GM18870 (cell line): ENCODE data around the gene SPON1.

ENCODE experiments used
- ATAC-seq: cut with Tn5 transposase; IDR thresholded peaks from one replicate; pipeline ENCODE4 v1.9.1; 2021; ENCODE audit warnings: moderate library complexity; ENCODE audit not compliant: unreplicated experiment

SPON1 gene

DNA sequence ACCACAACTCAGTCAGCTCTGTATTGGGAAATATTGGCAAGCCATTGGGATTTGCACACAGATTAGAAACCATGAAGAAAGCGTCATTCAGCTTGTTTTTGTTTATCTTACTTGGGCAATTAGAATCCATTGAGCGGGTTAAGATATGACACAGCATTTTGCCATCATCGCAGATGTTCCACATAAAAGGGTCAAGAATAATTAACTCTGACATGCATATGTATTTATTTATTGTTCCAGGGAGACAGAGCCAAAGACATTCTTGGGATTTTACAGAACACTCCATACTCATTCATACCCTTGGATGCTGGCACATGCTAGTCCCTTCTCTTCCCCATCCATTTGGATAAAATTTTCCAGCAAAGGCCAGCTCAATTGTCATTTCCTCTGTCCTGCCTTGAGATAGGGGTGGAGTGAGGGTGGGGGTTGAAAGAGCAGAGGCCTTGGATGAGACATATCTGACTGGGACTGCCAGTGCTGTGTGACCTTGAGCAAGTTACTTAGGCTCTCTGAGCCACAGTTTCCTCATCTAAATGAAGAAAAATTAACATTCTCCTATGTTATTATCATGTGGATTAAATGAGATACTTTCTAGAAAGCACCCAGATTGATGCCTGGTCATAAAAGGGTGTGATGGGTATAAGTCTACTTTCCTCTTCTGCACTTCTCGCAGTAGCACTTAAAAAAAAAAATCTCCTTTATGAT, 216.7 kb downstream of the SPON1 start:
- ATAC-seq, result no peak

DNA sequence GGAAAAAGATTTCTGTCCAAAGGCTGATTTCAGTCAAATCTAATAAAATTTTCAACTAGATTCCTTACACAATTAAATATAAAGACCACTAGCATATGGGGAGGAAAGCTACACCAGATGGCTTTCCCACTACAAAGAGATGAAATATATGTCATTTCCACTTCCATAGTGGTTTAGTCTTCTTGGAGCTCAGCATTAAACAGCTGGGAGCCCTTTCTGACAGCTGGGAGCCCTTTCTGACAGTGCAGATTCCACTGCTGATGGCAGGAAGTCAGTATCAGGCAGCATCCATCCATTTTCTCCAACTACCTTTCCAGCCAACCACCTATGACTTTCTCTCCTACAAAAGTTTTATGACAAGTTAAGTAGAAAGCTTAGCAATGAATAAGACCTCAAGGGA, 218.6 kb downstream of the SPON1 start:
- ATAC-seq, result no peak

DNA sequence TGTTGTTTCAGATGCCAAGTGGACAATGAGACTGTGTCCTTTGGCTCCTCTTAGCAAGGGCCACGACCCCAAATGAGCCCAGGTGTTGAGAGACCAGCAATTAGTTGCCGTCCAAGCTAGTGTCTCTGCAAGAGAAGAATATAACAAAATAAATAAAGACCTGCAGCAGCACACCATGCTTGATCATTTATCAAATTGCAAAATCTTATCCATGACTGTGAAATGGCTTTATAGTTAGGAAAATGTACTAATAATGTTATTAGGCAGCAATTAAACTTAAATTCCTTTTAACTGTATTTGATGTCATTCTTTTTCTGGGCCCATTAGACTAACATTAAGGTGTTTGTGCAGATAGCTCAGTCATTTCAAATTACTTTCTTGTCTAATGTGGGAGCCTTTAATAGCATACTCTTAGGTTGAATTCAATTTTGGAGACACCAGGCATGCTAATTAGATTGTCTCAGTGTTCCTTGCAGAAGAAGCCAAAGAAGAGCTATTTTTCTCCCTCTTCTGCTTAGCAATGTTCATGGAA, 220.4 kb downstream of the SPON1 start:
- no peak for ATAC-seq

DNA sequence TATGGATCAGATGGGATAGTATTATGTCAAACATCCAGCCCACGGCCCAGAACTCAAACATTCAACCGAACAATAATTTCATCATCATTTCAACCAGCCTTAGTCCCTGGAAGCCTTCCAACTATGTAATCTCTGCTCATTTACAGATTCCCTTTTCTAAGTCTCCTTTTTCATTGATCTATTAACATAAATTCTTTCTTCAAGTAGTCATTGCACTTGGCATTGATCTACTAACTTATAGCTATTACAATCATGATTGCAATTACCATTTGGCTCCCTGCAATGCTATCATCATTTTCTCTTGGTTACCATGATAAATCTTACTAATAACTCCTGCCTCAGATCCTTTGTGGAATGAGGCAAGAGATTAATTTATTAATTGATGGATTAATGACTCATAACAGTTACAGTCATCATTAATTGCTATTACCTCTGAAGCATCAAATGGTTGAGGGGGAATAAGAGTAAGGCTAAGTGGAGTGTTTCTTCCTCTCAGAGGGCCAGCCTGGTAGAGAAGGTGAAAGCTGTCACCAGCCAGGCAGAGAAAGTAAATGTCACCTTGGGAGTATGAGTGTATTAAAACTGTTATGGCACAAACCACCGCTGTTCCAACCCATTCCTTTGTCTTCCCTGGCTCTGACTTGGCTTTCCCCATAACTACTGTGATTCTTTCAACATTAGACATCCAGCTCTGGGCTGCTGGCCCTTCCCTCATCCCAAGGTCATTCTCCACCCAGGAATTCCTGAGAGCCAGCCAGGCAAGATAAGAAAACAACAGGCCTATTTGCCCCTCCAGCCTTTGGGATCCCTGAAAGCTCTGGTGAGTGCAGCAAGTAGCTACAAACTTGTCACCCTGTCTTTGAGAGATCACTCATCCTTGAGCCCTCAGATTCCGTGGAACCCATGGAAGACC, 221.8 kb downstream of the SPON1 start:
- no peak for ATAC-seq

DNA sequence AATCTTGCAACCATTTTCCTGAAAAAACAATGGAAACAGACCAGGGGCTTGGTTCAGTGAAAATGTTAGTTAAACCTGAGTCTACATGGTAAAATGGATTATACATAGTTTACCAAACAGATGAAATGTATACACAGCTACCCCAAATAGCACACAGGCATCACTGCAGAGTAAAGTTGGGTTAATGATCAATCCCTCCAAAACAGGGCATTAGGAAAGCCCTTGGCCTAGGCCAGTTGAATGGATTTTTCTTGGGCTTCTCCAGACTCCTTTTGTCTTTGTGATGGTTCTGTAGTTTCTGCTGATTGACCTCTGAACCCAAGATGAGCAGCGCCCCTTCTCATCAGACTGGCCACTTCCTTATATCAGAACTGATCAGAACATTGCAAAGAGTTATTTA, 222.9 kb downstream of the SPON1 start:
- ATAC-seq, result no peak

DNA sequence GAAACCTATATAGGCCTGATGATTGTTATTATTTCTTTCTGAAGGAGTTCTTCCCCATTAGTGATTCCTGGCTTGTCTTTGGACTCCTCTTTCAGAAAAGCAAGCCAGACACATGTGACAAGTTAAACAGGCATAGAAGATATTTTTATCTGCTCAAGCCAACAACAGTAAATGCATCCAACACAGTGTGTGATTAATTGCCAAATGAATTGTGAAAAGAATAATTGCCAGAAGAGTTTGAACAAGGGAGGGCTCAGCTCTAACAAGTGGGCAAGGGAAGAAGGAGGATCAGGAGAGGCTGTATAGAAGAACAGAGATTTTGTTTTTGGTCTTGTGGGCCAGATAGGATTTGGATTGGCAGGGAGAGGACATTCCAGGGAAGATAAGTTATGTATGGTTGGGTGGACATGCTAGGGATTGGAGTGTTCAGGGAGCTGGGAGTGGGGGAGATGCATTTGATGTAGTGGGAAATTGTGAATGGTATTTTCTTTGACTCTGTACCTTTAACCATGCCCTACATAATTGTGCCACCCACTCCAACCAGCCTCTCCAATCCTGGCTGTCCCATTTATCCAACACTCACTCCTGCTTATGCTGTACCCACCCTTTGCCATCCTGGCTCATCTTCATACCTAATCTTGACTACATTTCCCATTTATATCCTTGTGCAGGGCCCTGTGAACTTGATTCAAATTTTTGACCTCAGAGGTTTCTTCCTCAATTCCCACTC, 223.7 kb downstream of the SPON1 start:
- no peak for ATAC-seq

DNA sequence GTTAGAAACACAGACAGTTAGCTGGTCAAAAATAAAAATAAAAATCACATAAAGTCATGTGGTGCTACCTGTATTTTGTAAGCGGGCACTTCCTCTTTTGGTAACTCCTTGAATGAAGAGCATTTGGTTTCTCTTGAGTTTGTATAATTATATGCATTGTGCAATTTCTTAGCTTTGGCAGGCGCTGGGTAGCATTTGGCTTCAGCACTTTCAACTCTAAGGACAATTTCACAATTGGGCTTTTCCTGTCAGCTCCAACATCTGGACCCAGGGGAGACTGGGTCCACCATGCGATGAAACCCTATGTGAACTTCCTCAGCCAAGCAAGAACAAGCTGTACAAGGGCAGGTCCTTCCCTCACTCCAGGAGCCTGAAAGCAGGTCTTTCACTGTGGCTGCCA, 227.4 kb downstream of the SPON1 start:
- no peak for ATAC-seq

DNA sequence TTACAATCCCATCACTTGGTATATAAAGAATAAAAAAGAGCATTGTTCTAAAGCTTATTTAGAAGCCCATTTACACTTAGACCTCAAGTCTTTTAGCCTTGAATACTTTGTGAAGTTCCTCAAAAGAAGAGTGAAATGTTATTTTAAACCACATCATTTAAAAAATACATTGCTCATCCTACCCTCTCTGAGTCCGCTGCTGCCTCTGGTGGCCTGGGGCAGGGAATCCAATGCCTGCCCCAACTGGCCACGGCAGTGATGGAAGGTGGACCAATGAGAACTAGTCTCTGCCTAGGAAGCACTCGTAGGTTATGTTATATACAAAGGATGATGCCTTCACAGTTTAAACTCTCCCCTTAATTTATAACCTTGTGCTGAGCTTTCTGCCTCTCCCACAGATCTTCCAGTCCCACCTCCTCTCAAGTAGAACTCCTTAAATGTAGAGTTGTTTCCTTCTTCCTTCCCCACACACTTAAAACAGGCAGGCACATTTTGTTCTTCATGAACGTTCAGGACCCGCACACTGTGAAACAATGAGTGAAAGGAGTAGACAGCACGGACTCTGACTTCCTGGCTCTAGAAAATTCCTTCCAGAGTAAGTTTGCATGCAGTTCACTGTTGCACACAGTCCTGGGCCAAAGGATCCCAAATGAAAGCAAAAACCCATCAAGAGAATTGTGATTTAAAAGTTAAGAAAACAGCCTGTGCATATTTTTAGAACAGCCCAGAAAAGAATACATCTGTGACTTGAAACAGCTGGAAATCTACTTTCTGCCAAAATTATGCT, 228.7 kb downstream of the SPON1 start:
- no peak for ATAC-seq

DNA sequence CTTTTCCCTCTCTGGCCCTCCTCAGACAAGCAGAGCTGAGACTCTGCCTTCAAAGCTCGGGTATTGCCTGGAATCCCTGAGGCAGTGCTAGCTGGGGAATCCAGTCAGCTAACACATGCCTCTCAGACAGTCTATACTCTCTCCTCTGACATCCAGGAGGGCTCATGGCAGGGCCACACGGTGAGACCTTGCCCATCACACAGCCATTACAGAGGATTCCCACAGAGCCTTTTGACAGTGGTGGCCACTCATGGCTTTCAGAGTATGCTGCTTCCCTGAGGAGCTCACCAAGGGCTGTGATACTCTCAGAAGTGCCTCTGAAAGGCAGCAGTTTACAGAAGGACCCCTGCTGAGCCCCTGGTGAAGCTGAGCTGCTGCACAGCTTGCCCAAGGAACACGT, 231.1 kb downstream of the SPON1 start:
- no peak for ATAC-seq

DNA sequence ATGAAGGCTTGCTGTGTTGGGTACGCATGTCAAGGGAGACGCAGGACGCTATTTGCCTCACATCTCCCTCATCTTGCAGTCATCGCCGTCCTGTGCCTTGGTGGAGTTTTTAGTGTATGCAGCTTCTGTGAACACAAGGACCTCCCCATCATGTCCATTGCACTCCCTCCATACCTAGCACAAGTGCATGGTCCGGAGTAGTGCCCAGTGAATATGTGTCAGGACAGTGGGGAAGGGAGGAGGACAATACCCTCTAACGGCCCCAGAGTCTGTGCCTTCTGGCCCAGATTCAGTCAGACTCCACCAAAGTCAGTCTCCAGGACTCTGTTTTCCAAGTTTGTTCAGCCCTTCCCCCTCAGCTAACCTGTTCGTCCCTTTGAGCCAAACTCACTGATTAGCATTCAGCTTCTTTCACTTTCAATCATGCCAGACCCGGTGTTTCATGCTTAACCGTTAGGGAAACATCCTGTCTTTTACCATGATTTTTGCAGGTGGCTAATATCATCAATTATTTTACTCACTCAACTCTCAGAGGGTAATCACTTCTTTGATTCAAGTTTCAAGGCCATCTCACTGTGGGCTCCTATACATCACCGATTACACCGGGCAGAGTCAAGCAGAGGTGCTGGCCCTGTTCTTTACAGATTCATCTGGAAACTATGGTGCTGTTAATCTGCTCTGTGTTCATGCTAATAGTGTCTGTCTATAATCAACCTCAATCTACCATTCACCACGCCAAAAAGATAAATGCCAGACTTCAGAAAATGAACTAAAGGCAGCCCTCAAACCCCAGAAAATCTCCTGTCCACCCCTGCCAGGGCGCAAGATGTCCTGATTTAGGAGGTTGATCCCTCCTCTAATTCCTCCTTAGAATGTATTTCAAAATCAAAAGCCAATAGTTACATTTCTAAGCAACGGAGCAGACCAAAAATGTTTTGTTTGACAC, 240.0 kb downstream of the SPON1 start:
- no peak for ATAC-seq

DNA sequence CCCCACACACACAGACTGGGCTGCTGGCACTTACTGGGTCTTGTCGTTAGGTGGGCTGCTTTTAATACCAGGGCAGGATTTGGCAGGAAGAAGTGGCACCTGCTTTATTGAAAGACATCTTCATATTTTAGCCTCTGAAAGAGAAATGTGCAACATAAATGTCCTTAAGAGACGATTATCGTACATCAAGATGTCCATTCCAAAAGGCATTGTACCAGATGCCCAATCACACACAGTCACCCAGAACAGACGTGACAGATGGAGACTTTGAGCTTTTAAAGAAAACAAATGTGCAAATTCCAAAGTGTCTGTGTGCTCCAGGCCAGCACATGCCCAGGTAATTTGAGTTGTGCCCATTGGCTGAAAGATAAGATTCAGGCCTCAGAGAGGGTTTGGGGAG, 240.8 kb downstream of the SPON1 start:
- ATAC-seq, result no peak

DNA sequence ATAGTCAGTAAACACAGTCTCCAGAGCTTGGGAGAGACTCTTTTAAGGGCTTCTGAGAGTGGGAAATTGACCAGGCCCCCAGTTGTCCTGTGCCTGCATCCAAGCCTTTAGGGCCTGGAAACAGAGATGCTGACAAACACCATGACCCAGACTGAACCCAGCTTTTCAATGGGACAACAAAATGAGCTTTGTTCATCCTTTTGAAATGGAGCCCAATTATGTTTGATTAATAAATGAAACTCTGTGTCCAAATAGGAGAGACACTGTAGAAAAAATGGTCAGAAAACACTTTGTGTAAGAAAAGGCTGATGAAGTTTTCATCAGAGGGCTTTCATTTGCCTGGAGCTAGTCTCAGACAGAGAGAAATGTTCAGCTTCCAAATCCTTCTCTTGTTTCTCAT, 250.5 kb downstream of the SPON1 start:
- ATAC-seq, result no peak

DNA sequence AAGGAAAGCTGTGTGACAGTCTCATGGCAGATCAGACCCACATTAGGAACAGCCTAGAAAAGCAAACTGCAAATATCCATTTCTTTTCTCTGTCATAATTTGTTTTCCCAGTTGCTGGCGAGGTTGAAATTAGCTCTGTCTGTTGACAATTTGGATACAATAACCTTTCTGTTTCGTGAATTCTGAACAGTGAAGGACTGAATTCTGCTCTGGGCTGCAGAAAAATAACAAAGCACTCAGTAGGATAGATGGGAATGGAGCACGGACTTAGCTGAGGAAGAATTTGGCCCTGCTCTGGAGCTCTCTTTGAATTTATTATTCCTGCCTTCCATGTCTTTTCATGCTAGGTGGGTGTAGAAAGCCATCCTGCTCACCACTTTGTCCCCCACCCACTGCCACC, 256.2 kb downstream of the SPON1 start:
- no peak for ATAC-seq

DNA sequence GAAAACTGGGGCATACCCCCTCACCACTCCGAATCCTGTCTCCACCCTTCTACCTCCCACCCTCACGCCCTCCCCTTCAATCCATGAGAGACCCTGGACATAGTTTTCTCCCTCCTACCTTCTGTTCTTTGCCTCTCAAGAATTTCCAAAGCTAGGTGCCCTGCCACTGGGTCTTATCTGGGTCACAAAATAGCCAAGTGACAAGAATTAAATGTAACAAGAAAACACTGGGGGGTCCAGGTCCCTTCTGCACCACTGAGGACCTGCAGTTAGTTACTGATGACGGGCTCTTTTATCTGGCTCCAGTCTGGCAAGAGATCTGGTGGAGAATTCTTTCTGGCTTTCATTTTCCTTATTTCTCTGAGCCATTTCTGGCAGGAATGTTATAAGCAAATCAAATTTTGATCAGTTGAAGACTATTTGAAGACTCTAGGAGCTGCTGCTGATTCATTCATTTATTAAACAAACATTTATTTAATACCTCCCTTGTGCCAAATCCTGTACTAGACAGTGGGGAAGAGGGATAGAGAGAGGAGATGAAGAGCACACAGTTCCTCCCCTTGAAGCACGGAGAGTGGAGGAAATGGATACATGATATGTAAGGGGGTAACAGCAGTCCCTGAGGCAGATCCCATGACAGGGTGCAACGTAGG, 261.2 kb downstream of the SPON1 start:
- ATAC-seq, result no peak

DNA sequence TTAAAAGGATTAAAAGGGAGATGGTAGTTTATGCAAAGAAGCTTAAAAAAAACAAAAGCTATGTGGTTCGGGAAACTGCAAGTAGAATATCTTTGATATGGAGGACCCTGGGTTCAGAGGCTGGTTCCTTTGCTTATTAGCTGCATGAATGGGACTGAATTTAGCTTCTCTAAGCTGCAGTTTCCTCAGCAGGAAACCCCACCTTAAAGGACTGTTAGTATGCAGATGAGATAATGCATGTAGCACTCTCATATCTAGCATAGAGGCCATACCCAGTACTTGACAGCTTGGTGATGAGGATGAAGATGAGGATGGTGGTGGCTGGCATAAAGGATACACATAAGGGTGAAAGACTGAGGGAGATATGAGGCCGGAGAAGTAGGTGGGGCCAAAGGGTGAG, 261.9 kb downstream of the SPON1 start:
- ATAC-seq, result no peak

DNA sequence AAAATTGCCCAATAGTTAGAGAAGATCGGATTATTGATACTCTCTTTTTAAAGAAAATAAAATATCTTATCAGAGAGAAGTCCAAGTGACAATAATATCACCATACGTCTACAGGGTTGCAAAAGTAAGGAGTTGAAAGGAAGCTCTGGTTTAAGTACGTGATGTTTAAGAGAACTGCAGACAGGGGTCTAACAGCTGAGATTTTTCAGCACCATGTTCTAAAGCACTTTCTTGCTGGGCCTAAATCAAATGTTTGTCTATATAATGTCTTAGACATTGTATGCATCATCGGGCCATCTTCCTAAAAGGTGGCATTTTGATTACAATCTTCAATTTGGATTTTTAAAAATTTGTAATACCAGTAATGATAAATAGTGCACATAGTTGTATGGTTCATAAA, 263.1 kb downstream of the SPON1 start:
- ATAC-seq, result no peak

DNA sequence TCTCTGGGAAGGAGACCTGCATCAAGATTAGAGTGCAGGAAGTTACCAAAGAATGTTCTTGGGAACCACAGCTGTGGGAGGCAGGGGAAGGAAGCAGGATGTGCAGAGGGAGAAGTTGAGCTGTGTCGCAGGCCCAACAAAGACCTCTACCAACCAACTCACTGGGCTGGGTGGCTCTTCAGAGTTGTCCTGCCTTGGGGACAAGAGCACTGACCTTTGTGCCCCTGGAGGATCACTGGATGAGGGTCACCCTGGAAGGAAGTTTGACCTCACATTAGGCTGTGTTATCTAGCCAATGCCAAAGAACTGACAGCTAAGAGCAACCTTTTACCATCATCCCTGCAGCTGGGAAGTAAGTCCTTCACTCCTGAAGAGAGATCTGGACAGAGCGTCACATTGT, 265.8 kb downstream of the SPON1 start:
- no peak for ATAC-seq

DNA sequence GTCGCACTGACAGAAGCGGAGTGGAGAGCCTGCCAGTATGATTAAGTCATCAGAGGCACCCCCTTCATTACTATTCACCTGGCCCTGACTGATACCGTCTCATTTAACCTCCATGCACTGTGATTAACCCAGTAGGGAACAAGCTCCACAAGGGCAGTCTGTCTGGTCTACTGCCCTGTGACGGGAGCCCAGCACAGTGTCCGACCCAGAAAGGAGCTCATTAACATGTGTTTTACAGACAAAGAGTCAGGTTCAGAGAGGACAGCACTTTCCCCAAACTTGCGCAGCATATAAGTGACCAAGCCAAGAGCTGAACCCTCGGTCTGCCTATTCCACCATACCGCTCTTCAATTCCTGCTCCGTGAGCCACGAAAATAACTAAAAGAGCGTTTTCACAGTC, 266.9 kb downstream of the SPON1 start:
- no peak for ATAC-seq

DNA sequence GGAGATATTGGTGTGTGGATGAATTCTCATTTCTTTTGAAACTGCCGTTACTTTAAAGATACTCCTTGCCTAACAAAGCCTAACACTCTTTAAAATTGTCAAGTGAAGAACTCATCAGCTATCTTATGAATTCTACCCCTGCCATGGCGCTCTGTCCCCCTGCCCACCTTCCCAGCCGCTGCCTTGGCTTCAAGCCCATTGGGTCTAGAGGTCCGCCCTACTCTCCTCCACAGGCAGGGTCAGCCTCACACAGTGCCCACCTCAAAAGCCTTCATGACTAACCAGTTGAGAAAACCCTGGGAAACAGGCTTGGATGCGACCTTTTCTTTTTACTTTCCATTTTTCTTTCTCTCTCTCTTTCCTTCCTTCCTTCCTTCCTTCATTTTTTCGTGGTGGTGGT, 267.9 kb downstream of the SPON1 start:
- no peak for ATAC-seq
